GM20000 (cell line): ENCODE data around the gene CRTC3.

Source experiments
- DNase-seq: peaks from one replicate; pipeline ENCODE4 v3.0.0; 2012; ENCODE audit warnings: low spot score
- TF ChIP-seq, protein P1 (sequence below): IDR thresholded peaks from 2 replicates; pipeline ENCODE4 v1.5.1; 2012; ENCODE audit warnings: mild to moderate bottlenecking, control low read depth; ENCODE audit errors: extremely low read depth, missing control alignments

CRTC3 gene

GRCh38 chr15:90559119-90559518, 29.4 kb downstream of the CRTC3 start:
- TF ChIP-seq, protein P1, sequence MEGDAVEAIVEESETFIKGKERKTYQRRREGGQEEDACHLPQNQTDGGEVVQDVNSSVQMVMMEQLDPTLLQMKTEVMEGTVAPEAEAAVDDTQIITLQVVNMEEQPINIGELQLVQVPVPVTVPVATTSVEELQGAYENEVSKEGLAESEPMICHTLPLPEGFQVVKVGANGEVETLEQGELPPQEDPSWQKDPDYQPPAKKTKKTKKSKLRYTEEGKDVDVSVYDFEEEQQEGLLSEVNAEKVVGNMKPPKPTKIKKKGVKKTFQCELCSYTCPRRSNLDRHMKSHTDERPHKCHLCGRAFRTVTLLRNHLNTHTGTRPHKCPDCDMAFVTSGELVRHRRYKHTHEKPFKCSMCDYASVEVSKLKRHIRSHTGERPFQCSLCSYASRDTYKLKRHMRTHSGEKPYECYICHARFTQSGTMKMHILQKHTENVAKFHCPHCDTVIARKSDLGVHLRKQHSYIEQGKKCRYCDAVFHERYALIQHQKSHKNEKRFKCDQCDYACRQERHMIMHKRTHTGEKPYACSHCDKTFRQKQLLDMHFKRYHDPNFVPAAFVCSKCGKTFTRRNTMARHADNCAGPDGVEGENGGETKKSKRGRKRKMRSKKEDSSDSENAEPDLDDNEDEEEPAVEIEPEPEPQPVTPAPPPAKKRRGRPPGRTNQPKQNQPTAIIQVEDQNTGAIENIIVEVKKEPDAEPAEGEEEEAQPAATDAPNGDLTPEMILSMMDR, result no peak
- DNase-seq, result no peak

- DNase-seq, result no peak
- TF ChIP-seq, protein P1, result no peak
These were observed 30.6 kb downstream of the CRTC3 start for GRCh38 chr15:90560229-90560776.

- DNase-seq, result no peak
- TF ChIP-seq, protein P1, result no peak
These were observed 31.9 kb downstream of the CRTC3 start for GRCh38 chr15:90561344-90562244.

- TF ChIP-seq, protein P1, result no peak
- no peak for DNase-seq
These were observed 32.9 kb downstream of the CRTC3 start for GRCh38 chr15:90562669-90563068.

- TF ChIP-seq, protein P1, result no peak
- no peak for DNase-seq
These were observed 33.7 kb downstream of the CRTC3 start for GRCh38 chr15:90563463-90563862.

- TF ChIP-seq, protein P1, result no peak
- no peak for DNase-seq
These were observed 34.3 kb downstream of the CRTC3 start for GRCh38 chr15:90564051-90564450.

DNA sequence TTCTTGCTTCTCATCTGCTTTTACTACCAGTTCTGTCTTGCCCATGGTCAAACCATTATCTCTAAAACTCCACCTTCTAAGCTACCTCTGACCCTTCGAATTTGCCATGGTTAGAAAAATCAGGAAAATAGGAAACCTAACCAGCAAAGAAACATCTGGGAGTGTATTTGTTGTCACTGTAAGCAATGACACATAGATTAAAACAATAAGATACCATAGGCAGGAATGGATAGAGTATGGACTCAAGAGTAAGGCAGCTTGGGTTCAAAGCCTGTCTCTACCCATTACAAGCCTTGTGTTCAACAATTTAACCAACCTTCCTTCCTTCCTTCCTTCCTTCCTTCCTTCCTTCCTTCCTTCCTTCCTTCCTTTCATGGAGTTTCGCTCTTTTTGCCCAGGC, 34.9 kb downstream of the CRTC3 start:
- TF ChIP-seq, protein P1, result no peak
- DNase-seq, result no peak
